HG03432 (cell line): ENCODE measurements around the gene SDR39U1.

Source experiments
- ATAC-seq: cut with Tn5 transposase; IDR thresholded peaks from one replicate; pipeline ENCODE4 v1.9.1; 2021; ENCODE audit warnings: mild to moderate bottlenecking, moderate library complexity; ENCODE audit not compliant: unreplicated experiment

The SDR39U1 gene

DNA sequence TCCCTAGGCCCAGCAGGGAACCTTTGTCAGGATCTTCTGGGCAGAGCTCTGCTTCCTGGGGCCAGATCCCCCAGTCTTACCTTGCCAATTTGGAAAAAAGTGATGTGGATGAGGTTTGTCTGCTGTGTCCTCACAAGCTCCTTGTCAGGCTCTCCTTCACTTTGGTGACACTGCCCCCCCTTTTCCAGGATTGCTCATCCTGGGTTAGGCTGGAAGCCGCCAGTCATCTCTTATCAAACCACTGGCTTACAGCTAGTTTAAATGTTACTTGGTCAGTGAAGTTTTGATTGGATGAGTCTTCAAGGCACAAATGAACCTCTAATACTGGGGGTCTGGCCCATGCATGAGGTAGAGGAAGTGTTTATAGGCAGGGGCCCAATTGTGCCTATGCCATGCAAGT lies 28.5 kb downstream of the SDR39U1 start:
- no peak for ATAC-seq

DNA sequence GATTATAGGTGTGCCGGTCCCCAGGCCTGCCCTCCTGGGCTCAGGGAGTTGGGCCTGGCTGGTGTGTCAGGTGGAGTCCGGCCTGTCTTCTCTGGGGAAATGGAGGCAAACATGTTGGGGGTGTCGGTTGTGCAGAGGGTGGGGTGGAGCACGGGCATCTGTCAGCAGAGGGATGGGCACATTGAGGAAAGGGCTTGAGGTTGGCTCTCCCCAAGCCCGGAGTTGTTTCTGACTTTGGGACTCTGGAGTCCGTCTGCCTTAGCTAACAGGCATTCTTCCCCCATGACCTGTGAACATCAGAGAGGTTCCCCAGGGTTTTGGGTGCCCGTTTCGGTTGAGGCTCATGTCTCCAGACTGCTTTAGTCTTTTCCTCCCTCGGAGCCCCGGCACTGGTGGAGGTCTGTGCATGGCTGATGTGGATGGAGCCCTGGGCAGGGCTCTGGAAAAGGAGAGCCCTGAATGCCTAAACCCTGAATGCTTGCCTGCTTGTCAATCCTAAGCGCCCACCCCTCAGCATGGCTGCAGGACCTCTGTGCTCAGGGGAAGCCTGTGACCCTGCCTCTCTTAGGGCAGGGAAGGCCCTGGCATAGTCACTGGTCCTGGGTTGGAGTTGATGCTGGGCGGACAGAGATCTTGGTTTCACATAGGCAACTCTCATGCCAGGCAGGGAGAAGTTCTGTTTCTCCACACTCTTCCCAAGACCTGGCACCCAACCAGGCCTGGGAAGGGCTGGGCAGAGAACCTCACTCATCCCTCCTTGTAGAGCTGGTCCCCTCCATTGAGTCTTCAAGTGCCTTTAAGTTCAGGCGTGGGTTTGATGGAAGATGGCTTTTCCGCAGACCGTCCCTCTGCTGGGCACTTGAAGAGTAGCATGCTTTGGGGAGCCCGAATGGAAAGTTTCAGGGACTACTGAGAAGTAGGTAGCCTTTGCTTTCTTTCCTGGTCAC lies 30.9 kb downstream of the SDR39U1 start:
- peak; percentile 56 for ATAC-seq

GRCh38 chr14:24409956-24410355 lies 32.6 kb downstream of the SDR39U1 start:
- ATAC-seq, result no peak

DNA sequence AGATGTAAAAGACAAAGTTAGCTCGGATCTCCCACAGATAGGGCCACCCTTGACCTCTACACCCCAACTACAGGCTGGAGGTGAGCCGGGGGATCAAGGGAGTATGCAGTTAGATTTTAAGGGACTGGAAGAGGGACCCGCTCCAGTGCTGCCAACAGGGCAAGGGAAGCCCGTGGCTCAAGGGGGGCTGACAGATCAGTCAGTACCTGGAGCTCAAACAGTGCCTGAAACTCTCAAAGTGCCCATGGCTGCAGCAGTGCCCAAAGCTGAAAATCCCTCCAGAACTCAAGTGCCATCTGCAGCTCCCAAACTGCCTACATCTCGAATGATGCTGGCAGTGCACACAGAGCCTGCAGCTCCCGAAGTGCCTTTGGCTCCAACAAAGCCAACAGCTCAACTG lies 33.4 kb downstream of the SDR39U1 start:
- ATAC-seq, result no peak

GRCh38 chr14:24408764-24409163 lies 33.8 kb downstream of the SDR39U1 start:
- ATAC-seq, result no peak

GRCh38 chr14:24407608-24408325 lies 34.8 kb downstream of the SDR39U1 start:
- no peak for ATAC-seq

GRCh38 chr14:24406416-24406815 lies 36.2 kb downstream of the SDR39U1 start:
- ATAC-seq, result no peak

GRCh38 chr14:24404814-24405213 lies 37.8 kb downstream of the SDR39U1 start:
- ATAC-seq, result no peak

DNA sequence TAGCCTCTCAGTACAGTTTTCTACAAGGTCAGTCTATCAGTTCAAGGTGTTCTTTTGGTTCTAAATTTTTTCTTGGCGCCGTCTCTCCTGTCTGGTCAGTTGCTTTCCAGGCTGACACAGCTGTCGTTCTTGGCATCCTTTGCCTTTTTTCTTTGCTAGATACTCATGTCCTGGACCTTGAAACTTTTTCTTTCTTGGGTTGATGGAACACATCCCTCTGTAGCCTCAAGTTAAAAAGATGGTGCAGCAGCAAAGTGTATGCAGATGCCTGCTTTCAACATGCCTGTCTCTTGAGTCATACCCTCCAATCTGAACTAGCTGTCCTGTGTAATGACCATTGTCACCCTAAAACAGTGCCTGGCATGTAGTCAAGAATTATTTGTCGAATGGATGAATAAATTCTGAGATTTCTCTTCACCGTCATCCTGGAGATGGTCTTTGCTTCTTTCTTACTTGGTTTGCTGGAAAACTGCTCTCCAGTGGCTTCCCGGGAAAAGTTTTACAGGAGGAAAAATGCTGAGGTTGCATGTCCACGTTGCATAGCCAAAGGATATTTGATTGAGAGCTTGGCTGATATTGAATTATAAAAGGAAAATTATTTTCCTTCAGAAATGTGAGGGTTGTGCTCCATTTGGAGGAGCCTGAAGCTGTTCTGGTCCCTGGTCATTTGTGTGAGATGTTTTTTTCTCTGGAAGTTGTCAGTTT lies 39.1 kb downstream of the SDR39U1 start:
- no peak for ATAC-seq

GRCh38 chr14:24401810-24402702 lies 40.5 kb downstream of the SDR39U1 start:
- ATAC-seq, result no peak

- ATAC-seq, result no peak
These were observed 42.4 kb downstream of the SDR39U1 start for GRCh38 chr14:24399999-24400718.

DNA sequence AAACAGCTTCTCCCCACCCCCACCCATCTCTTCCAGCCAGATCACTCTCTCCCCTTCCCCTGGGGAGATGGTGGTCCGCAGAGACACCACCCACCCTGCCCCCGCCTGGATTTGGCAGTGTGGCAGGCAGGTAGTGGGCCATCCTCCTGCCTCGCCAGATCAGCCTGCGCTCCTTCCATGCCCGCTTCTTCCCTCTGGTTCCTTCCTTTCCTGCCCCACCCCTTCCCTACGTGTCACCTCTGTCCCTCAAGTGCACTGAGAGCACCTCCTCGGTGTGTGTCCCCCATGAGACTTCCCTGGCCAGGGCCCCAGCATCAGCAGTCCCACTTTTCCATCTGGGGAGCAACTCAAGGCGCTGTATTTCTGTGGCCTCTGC lies 43.1 kb downstream of the SDR39U1 start:
- no peak for ATAC-seq

DNA sequence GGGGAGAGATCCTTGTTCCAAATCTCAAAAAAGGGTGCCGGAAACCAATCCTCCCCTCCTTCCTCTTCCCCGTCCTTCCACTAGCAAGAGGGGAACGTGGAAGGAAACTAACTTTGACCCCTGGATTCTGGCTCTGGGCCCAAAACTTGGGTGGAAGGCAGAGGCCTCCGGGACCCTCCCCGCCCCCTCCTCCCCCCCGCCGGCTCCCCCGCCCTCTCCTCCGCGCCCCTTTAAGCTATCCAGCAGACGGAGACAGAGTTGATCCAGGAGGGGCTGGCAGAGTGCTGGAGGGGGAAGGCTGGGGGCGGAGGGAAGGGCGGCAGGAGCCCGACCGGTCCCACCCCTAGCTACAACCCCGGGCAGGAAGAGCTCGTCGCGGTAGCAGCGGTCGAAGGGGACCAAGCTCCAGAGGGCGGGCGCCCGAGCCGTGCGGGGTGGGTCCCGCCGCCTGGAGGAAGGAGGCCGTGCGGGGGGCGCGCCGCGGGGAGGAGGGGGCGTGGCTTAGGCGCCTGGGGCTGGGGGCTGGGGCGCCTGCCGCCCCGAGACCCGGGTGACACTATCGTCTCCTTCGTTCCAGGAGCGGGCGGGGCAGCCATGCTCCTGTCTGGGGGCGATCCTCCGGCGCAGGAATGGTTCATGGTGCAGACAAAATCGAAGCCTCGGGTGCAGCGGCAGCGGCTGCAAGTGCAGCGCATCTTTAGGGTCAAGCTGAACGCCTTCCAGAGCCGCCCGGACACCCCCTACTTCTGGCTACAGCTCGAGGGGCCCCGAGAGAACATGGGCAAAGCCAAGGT lies 43.7 kb downstream of the SDR39U1 start, which contains the start of gene NYNRIN:
Gene NYNRIN, plus strand, starts transcription at position 351 of the 794 bp plus-strand sequence. Its CDS starts 244 bp downstream, at position 595.
- peak; percentile 50 for ATAC-seq

- no peak for ATAC-seq
These were observed 44.3 kb downstream of the SDR39U1 start for GRCh38 chr14:24398293-24398652.

DNA sequence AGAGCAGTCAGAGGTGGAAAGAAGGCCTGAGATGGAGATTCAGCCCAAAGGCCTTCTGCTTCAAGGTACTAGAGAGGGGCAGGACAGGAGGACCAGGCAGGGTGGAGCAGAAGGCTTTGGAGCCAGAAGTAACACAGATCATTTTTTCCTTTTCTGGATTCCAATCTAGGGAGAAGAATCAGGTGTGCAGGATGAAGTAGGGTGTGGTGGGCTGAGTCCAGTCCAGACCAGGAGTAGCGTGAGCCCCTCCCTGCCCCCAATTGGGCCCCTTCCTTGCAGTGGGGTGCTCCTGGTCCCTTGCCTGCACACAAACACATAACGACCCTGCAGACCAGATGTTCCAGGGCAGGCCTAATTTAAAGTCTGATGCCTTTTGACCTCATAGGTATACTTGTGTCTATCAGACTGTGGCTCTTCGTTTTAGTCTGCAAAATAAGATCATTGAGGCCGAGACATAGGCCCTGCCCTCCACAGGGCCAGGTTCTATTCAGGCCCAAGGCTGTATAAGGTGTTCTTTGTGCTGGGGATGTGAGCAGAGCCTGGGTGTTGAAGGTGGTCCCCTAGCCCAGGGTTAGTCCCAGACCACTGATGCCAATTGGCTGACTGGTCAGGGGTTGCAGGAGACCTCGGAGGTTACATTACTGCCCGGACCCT lies 44.8 kb downstream of the SDR39U1 start:
- no peak for ATAC-seq

- no peak for ATAC-seq
These were observed 46.7 kb downstream of the SDR39U1 start for GRCh38 chr14:24395609-24396582.

- ATAC-seq, result no peak
These were observed 48.3 kb downstream of the SDR39U1 start for GRCh38 chr14:24394275-24394674.
